ENCODE results near the gene MYOC. TPM values are rescaled to one million over a fixed set of nuclear protein-coding genes. Genes with fewer than 3 reads are reported as not detected.

The MYOC gene
- total RNA-seq, 1 experiment from 2014 or later, result not detected

GRCh38 chr1:171636141-171636540 is 16.3 kb downstream of the MYOC start:
- POLR2A ChIA-PET, result no interaction called here
- no peaks in the 10 kb centered on the region for H3K36me3 ChIP-seq (ENCODE audit: control insufficient read depth in 1 of 2, insufficient read depth in 2 of 2, low read length in 2 of 2)
- RAD21 ChIA-PET (ENCODE audit: low non-redundant PET in 1 of 2, low total read pairs in 2 of 2, uncharacterized antibody in 2 of 2, unreplicated experiment in 2 of 2), result no interaction called here
- intact Hi-C loops (cut with micrococcal nuclease), result no loop called here
- no peaks in the 10 kb centered on the region for H3K9me3 ChIP-seq (ENCODE audit: control insufficient read depth in 1 of 2, insufficient read depth in 1 of 2, low read depth in 1 of 2, low read length in 2 of 2)
- no TSS peak for BruUV-seq (replicated peaks)
- no peak for TF ChIP-seq YY1 (IDR thresholded peaks at IDR 0.05; ENCODE audit: extremely low read depth, insufficient replicate concordance, low read depth, low read length)
- TF ChIP-seq, protein P1, sequence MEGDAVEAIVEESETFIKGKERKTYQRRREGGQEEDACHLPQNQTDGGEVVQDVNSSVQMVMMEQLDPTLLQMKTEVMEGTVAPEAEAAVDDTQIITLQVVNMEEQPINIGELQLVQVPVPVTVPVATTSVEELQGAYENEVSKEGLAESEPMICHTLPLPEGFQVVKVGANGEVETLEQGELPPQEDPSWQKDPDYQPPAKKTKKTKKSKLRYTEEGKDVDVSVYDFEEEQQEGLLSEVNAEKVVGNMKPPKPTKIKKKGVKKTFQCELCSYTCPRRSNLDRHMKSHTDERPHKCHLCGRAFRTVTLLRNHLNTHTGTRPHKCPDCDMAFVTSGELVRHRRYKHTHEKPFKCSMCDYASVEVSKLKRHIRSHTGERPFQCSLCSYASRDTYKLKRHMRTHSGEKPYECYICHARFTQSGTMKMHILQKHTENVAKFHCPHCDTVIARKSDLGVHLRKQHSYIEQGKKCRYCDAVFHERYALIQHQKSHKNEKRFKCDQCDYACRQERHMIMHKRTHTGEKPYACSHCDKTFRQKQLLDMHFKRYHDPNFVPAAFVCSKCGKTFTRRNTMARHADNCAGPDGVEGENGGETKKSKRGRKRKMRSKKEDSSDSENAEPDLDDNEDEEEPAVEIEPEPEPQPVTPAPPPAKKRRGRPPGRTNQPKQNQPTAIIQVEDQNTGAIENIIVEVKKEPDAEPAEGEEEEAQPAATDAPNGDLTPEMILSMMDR (IDR thresholded peaks at IDR 0.05 in 2 of 3, conservative IDR thresholded peaks at IDR 0.05 in 1 of 3; ENCODE audit: borderline replicate concordance in 1 of 3, insufficient read depth in 1 of 3, low read depth in 2 of 3, low read length in 2 of 3), result no peak
- no peak for TF ChIP-seq FOSL1 (IDR thresholded peaks at IDR 0.05; ENCODE audit: low read depth)
- TF ChIP-seq, protein P2, sequence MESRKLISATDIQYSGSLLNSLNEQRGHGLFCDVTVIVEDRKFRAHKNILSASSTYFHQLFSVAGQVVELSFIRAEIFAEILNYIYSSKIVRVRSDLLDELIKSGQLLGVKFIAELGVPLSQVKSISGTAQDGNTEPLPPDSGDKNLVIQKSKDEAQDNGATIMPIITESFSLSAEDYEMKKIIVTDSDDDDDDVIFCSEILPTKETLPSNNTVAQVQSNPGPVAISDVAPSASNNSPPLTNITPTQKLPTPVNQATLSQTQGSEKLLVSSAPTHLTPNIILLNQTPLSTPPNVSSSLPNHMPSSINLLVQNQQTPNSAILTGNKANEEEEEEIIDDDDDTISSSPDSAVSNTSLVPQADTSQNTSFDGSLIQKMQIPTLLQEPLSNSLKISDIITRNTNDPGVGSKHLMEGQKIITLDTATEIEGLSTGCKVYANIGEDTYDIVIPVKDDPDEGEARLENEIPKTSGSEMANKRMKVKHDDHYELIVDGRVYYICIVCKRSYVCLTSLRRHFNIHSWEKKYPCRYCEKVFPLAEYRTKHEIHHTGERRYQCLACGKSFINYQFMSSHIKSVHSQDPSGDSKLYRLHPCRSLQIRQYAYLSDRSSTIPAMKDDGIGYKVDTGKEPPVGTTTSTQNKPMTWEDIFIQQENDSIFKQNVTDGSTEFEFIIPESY (IDR thresholded peaks at IDR 0.05; ENCODE audit: extremely low read depth, insufficient replicate concordance, low read length), result no peak
- TF ChIP-seq, protein P3, sequence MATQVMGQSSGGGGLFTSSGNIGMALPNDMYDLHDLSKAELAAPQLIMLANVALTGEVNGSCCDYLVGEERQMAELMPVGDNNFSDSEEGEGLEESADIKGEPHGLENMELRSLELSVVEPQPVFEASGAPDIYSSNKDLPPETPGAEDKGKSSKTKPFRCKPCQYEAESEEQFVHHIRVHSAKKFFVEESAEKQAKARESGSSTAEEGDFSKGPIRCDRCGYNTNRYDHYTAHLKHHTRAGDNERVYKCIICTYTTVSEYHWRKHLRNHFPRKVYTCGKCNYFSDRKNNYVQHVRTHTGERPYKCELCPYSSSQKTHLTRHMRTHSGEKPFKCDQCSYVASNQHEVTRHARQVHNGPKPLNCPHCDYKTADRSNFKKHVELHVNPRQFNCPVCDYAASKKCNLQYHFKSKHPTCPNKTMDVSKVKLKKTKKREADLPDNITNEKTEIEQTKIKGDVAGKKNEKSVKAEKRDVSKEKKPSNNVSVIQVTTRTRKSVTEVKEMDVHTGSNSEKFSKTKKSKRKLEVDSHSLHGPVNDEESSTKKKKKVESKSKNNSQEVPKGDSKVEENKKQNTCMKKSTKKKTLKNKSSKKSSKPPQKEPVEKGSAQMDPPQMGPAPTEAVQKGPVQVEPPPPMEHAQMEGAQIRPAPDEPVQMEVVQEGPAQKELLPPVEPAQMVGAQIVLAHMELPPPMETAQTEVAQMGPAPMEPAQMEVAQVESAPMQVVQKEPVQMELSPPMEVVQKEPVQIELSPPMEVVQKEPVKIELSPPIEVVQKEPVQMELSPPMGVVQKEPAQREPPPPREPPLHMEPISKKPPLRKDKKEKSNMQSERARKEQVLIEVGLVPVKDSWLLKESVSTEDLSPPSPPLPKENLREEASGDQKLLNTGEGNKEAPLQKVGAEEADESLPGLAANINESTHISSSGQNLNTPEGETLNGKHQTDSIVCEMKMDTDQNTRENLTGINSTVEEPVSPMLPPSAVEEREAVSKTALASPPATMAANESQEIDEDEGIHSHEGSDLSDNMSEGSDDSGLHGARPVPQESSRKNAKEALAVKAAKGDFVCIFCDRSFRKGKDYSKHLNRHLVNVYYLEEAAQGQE (IDR thresholded peaks at IDR 0.05; ENCODE audit: low read depth), result peak; percentile 59
- no peak overlapping the region for H3K9ac ChIP-seq (ENCODE audit: low read length)
- DNase-seq (ENCODE audit: low read depth, low spot score) (no peak), ATAC-seq (no peak)
- H3K4me3 ChIP-seq (replicated peaks in 1 of 2; ENCODE audit: low read depth in 1 of 2, low read length in 2 of 2), result no peak overlapping the region
- no peak overlapping the region for H2AFZ ChIP-seq (ENCODE audit: low read depth, low read length, poor library complexity, severe bottlenecking)
- H3K9me2 ChIP-seq (ENCODE audit: insufficient read depth), result no peaks in the 10 kb centered on the region
- CTCF ChIA-PET, result interaction anchor here (1.8 kb wide), 1 partner anchor 9 kb away, joined by 8 read pairs; no protein-coding TSS in a partner anchor
- no peaks in the 10 kb centered on the region for H3K27me3 ChIP-seq (ENCODE audit: insufficient read depth, low read length)
- H4K20me1 ChIP-seq (ENCODE audit: insufficient read depth), result no peaks in the 10 kb centered on the region
- H3K4me2 ChIP-seq (ENCODE audit: low read length), result no peak overlapping the region
- H3K79me2 ChIP-seq (ENCODE audit: insufficient read depth, low read length), result no peaks in the 10 kb centered on the region
- no peak overlapping the region for H3K27ac ChIP-seq (ENCODE audit: low read depth, low read length)
- no peaks in the 10 kb centered on the region for H3K4me1 ChIP-seq (ENCODE audit: control insufficient read depth in 1 of 2, insufficient read depth in 2 of 2, low read length in 2 of 2)
